HG03432 (cell line): ENCODE results near the gene TACR2.
"Not testable (repeated sequence)": the region's sequence is repeated elsewhere in the genome, so short reads cannot be mapped to it uniquely, and the experiment has no call there.

Experiments used
- ATAC-seq: cut with Tn5 transposase; IDR thresholded peaks from one replicate; pipeline ENCODE4 v1.9.1; 2021; ENCODE audit warnings: mild to moderate bottlenecking, moderate library complexity; ENCODE audit not compliant: unreplicated experiment

The TACR2 gene

DNA sequence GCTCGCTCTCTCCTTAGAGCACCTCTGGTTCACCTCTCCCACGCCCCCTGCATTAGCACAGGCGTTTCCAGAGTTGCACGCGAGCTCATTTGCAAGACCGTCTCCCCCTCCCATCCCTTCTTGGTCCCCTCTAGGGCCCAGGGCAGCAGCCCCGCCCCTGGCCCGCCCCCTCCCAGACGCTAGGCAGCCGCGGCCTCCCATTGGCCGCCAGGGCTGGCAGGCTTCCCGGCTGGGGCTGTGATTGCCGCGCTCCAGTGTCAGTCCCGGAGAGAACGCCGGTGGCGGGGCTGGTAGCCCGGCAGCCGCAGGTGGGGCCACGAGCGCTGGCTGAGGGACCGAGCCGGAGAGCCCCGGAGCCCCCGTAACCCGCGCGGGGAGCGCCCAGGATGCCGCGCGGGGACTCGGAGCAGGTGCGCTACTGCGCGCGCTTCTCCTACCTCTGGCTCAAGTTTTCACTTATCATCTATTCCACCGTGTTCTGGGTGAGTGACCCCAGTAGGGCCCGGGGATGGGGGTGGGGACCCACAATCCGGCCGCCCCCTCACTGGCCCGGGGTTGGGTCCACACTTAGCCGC, 34.6 kb upstream of the TACR2 start, which contains the start of gene TSPAN15:
TSS of gene TSPAN15 (plus strand) at position 257 of the 575 bp plus-strand sequence. CDS start at position 387, 130 bp downstream.
- peak; percentile 89 for ATAC-seq

DNA sequence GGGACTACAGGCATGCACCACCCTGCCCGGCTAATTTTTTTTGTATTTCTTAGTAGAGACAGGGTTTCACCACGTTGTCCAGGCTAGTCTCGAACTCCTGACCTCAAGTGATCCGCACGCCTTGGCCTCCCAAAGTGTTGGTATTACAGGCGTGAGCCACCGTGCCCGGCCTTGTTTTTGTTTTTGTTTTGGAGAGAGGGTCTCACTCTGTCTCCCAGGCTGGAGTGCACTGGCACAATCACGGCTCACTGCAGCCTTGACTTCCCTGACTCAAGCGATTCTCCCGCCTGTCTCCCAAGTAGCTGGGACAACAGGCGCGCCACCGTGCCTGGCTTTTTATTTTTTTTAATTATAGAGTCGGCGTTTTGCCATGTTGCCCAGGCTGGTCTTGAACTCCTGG, 33.7 kb upstream of the TACR2 start:
- ATAC-seq = not testable (repeated sequence)

DNA sequence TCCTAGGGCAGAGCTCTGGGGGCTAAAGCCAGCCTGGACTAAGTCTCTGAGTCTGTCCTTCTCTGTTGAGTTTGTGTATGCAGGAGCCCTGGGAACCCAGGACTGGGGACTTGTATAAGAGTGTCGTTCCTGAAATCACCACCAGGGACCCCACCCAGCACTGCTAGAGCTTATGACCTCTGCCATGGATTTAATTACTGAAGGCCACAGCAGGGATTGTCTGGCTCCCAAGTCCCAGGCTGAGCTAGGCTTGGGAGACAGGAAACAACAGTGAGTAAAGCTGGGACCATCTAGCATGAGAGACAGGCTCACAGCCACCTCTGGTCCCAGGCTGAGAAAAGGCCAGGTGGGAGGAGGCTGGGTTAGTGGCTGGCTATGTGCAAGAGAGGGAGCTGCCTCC, 33.1 kb upstream of the TACR2 start:
- ATAC-seq = peak; percentile 39

DNA sequence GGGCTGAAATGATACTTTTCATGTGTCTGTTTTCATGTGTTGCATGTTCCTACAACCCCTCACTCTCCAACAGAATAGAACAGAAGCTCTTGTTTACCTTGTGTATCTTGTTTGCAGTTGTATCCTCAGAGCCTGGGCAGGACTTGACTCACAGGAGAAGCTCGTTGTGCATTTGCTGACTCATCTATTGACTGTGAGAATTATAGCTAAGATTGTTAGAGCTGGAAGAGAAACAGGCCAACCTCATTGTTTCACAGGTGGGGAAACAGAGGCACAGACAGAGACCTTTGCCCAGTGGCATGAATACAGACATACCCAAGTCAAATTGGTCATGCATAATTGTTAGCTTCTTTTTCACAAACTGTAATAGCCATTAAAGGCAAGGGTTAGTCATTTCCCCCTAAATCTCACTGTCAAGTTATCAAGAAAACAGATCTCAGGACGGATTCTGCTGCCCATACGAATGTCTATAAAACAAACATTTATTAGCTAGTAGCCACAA, 30.0 kb upstream of the TACR2 start:
- no peak for ATAC-seq

DNA sequence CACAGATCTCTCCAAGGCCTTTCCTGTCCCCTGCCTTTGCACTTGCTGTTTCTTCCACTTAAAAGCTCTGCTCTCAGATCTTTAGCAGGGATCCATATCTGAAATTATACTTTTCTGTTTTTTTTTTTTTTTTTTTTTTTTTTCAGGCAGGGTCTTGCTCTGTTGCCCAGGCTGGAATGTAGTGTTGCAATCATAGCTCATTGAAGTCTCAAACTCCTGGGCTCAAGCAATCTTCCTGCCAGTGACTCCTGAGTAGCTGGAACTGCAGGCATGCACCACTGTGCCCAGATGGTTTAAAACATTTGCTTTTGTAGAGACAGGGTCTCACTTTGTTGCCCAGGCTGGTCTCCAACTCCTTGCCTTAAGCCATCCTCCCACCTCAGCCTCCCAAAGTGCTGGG, 29.5 kb upstream of the TACR2 start:
- ATAC-seq = no peak

DNA sequence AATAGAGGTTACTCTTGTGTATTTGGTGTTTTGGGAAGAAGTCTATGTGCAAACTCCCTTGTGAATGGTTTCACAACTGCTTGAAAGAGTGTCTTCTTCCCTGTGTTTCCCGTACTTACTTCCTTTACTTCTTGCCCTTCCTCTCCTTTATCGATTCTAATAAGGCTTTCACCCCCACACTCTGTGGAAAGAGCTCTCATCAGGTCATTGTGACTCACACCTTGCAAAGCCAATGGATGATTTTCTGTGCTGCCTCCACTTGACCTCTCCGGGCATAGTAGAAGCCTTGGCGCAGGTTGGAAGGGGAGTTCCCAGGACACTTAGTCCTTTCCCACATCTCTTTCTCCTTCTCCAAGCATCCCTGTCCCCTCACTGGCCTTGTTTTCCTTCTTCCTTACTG, 28.3 kb upstream of the TACR2 start:
- ATAC-seq = no peak

DNA sequence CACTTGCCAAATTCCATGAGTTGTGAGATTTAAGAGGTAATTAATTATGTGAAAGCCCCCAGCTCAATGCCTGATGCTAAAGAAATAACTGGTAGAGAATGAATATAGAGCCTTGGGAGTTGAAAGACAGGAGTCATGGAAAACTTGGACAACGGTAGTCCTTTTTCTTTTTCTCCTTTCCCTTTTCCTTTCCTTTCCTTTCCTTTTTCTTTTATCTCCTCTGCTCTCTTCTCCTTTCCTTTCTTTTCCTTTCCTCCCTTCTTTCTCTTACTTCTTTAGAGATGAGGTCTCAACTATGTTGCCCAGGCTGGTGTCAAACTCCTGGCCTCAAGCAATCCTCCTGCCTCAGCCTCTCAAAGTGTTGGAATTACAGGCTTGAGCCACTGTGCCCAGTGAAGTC, 26.6 kb upstream of the TACR2 start:
- ATAC-seq = no peak

DNA sequence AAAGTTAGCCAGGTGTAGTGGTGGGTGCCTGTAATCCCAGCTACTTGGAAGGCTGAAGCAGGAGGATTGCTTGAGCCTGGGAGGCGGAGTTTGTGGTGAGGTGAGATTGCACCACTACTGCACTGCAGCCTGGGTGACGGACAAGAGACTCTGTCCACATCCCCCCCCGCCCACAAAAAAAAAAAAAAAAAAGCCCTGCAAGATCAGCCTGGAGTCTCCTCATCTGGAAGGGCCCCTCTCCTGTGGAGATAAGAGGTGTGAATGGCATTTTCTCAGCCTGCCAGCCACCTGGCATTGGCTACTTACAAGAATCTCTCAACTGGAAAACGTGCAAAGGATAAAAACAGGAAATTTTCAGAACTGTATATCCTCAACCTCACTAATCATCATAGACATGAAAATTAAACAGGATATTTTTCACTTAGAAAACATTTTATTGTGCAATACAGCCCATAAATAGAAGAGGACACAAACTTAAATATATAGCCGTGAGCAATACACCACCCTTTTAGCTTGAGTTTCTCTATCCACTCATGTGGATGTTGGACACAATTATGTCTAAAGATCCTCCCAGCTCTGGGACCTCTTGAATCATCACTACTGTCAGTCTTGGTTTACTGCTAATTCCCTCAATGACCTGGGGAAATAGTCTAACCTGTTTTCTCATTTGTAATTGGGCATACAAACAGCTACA, 23.2 kb upstream of the TACR2 start:
- no peak for ATAC-seq

DNA sequence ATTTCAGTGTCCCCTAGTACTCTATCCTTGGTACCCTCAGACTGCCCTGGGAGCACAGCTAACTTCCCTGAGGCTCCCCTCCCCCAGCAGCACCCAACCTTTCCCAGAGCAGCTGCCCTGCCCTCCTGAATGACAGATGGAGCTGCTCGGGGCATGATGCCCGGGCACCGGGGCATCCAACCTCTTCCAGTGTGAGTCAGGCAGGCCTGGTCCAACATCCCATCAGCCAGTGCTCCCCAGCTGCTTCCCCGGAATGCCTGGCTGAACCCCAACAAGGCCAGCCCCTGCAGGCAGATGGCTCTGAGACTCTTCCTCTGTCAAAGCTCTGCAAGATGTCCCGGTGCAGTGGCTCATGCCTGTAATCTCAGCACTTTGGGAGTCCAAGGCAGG, 22.6 kb upstream of the TACR2 start:
- no peak for ATAC-seq

DNA sequence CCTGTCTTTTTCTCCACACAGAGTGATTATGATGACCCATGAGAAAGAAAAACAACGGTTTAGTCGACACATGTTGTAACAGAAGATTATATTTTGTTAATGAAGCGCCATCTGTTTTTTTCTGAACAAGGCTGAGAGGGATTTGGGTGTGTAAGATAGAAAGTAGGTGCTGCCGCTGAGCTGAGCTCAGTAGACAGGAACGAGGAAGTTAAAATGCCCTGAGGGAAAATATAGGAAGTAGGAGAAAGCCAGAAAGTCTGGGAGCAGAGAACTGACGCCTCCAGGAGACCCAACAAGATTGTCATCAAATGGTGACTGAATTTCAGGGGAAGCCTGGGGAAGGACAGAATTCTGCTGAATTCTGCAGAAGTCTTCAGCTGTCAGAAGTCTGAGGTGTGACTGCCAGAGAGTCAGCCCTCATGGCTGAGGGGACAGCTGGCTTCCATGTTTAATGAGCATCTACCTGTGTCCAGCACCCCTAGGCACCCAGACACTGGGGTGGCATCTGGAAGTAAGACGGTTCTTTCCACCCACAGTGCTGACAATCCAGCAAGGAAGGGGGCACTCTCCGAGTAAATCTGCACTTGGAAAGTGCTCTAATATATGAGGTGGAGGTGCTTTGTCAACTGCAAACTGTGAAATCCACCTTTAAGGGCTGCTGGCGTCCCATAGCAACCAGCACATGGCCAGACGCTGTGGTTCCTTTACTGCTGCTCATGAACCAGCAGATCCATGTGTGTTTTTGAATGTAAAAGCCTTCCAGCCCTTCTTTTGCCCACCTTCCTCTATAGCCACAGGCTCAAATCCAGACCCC, 22.0 kb upstream of the TACR2 start:
- ATAC-seq = no peak

DNA sequence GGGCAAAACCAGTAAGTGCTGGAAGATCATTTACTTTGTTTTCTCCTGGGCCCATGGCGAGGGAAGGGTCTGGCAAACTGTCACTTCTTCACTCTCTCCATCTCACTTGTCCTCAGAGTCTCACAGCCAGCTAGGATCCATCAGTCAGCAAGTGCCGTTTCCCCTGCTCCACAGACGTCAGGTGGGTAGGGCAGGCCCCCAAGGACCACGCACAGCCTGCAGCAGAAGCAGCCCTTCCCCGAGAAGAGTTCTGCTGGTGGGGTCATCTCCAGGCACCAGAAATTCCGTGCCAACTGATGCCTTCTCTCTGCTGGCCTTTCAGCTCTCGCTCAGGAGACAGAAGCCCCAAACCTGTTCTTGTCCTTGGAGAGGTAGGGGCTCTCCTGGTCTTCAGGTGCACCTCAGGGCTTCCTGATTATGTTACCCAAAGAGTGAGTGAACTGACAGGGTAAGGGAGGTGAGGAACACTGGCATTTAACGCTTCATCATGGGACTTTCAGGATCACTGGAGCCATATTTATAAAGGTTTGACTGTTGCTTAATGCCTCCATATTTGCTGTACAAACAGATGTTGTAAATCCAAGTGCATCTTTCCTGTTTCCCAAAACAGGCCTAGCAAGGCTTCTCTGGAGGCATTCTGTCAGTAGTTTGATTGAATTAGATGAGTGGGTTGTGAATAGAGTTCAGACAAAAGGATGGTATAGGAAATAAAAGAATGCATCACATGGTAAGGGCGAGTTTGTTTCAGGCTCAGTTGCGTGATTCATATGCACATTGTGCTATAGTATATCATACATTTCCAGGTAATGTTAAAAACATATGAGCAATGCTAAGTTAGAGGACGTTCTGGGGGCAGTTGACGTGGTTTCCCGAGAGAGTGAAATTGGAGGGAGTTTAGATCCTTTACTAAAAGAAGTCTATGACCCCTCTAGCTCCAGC, 20.9 kb upstream of the TACR2 start:
- ATAC-seq = no peak

DNA sequence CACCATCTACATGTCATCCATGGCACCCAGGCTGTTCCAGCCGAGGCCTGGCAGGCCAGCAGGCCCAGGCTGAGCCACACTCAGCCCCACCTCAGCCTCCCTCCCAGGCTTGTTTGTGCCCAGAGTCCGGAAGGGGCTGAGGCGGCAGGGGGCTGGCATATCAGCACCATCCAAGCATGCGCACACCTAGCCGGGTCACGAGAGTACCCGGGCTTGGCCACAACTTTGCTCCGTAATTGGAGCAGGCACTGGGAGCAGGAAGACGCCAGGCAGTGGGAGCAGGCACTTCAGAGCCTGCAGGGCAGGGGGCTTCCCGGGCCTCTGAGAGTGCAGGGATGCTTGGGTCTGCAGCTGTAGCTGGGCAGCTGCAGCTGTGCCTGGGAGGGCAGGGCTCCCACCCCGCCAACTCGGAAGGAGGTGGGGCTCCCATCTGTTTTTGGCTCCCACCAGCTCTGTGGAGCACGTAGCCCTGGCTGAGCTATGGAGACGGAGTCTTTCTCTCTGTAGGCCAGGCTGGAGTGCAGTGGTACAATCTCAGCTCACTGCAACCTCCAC, 19.3 kb upstream of the TACR2 start:
- ATAC-seq = no peak

DNA sequence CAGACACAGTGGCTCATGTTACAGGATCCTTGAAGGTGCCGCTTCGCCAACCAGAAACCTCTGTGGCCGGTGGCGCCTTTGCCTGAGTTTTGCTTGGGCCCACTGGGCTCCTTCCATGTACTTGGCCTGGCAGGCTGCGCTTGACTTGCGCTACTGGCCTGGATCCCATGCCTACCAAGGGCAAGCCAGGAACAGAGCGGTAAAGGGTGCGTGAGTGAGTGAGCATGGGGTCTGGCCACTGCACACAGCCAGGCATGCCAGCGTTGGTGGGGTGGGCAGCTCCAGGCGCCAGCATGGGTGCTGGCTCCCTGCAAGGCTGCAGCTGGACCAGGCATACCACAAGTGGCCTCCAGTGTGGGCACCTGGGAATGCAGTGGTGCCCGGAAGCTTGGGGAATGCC, 18.2 kb upstream of the TACR2 start:
- no peak for ATAC-seq

DNA sequence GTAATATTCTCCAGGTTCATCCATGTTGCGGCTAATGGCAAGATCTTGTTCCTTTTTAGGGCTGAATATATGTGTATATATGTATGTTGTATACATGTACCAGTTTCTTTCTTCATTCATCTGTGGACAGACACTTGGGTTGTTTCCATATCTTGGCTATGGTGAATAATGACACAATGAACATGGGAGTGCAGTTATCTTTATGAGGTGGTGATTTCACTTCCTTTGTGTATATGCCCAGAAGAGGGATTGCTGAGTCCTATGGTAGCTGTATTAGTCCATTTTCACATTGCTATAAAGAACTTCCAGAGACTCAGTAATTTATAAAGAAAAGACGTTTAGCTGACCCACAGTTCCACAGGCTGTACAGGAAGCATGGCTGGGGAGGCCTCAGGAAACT, 17.5 kb upstream of the TACR2 start:
- no peak for ATAC-seq

DNA sequence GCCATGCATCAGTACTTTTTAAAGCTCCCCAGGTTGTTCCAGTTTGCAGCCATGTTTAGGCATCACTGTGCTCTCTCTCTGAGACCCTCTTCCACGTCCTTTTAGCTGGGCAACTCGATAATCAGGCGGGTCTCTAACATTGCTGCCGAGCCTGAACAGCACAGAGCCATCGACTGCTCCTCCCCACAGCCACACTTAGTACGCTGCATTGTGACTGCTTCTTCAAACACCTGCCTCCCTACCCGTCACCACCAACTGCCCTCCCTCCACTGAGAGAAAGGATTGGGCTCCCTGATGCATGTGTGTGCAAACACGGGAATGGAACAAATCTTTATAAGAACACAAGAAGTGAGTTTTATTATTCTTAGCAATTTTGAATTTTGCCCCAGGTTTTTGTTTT, 11.4 kb upstream of the TACR2 start:
- no peak for ATAC-seq

DNA sequence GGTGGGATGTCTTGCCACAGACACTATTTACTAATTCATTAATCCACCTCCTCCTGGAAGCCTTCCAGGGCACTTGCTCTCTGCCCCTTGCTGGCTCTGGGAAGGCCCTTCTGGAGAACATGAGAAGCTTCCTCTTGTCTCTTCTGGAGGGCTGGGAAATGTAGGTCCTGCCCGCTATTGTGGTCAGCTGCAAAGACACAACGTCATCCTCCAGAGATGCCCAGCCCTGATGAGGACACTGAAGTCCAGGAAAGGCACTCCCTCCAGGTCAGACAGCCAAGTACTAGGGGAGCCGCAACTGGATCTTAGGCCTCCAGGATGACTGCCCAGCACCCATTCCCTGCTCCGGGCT, 9.6 kb upstream of the TACR2 start:
- no peak for ATAC-seq

DNA sequence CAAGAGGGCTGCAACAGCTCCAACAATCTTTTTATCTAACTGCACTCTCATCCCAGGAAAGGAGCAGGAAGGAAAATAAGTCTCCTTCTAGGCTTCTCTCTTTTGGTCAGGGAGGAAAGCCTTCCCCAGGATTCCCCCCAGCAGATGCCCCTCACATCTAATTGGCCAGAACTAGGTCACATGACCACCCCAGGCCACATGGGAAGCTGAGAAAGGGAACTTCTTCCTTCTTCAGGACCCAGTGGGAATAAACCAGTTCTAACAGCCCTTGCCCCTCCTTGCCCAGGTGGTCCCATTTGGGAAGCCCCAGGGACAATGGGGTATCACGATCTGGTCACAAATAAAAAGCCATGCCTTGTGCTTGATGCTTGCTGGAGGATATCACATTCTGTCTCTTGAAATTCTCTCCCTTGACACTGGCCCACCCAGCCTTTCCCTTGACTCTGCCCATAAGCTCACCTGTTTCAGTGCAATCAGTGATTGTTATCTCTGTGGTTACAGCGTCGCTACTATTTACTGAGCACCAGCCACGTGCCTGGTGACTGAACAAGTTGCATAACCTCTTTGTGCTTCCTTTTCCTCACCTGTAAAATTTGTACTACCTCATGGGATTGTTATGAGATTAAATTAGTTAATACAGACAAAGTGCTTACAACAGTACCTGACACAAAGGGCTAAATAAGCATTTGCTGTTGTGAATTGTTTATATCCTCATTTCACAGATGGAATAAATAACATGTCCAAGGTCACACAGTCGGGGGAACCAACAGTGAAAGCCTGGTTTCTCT, 9.0 kb upstream of the TACR2 start:
- no peak for ATAC-seq

DNA sequence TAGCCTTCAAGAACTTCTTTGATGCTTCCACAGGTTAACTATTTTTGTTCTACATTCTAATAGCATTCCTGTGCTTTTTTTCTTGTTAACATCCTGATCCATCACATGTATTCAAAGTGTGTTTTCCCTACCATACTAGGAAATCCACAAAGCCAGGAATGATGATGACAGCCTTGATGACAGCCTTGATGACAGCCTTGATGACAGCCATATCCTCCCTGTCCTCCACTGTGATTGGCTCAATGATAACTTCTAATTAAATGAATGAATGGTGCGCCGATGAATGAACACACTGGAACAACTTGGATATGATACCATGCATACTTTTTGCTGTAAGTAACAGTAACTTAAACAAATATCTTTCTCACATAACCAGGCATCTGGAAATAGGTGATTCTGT, 8.3 kb upstream of the TACR2 start:
- no peak for ATAC-seq

DNA sequence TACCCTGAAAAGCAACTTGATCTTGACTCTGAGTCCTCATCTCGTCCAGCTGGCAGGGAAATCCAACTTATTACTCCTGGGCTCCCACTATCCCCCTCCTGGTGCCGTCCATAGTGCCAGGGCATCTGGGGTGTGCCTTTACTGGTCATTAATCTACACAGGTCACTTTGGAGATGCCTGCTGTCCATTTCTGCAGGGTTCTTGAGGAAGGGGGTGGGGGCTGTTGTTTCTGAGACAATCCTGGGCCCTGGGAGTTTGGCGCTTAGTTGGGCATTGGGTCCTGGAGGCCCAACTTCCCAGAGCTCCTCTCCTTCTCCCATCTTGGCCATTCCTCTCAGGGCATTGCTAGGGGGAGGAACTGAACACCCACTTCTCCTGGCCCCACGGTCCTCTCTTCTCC, 6.0 kb upstream of the TACR2 start:
- no peak for ATAC-seq
